SK-N-SH (cell line): Measurements from ENCODE around the gene NELFA. TPM values are rescaled to one million over a fixed set of nuclear protein-coding genes. Genes with fewer than 3 reads are reported as not detected.

Source experiments
- CTCF ChIA-PET: fragments of 300-600, 350-600 bp; formaldehyde crosslinking; extraction: SDS; loops from one replicate; lab custom pipeline; 2021; lab: Yijun Ruan, JAX
- POLR2A ChIA-PET: fragments of 350-600 bp; sonication (Branson Sonifier 250); formaldehyde crosslinking; extraction: SDS; loops from one replicate; lab custom pipeline; 2020; ENCODE audit warnings: antibody characterized with exemption, inconsistent platforms; lab: Yijun Ruan, JAX
- DNase-seq: peaks from one replicate; pipeline ENCODE4 v3.0.0; 2012
- H2AFZ ChIP-seq: fragments of 200-600 bp; sonication (generic); 2 replicates; pipeline ENCODE4 v1.8.1; 2016; ENCODE audit warnings: antibody characterized with exemption, mild to moderate bottlenecking, low read depth
- H3F3A ChIP-seq: fragments of 200-600 bp; sonication (generic); replicated peaks from 2 replicates; pipeline ENCODE3; 2016; ENCODE audit warnings: antibody characterized with exemption, mild to moderate bottlenecking; ENCODE audit not compliant: insufficient read depth
- H3K27ac ChIP-seq, 2 experiments: fragments of 200-500 bp in 1 of 2; fragments of 200-600 bp in 1 of 2; sonication (Bioruptor generic) in 1 of 2; sonication (generic), shearing (Covaris generic) in 1 of 2; 2 replicates each; pipeline versions ENCODE4 v1.5.1 to v1.6.1; 2014 to 2016; ENCODE audit warnings: low read depth in 2 of 2, inconsistent platforms in 1 of 2, low read length in 1 of 2, mild to moderate bottlenecking in 1 of 2, mixed read lengths in 1 of 2
- H3K27me3 ChIP-seq: fragments of 200-600 bp; sonication (generic), shearing (Covaris generic); 2 replicates; pipeline ENCODE4 v1.6.1; 2016; ENCODE audit warnings: mixed run types; ENCODE audit not compliant: insufficient read depth
- H3K36me3 ChIP-seq, 2 experiments: fragments of 200-500 bp in 1 of 2; fragments of 200-600 bp in 1 of 2; sonication (Bioruptor generic) in 1 of 2; sonication (generic) in 1 of 2; replicated peaks in 1 of 2; 2 replicates each; pipeline versions ENCODE3 to v1.5.1; 2014 to 2016; ENCODE audit warnings: low read length in 1 of 2, mild to moderate bottlenecking in 1 of 2; ENCODE audit not compliant: insufficient read depth in 2 of 2, control insufficient read depth in 1 of 2
- H3K4me1 ChIP-seq, 2 experiments: fragments of 200-500 bp in 1 of 2; fragments of 200-600 bp in 1 of 2; sonication (Bioruptor generic) in 1 of 2; sonication (generic), shearing (Covaris generic) in 1 of 2; 2 replicates each; pipeline versions ENCODE4 v1.5.1 to v1.6.1; 2014 to 2016; ENCODE audit warnings: low read depth in 1 of 2, low read length in 1 of 2, mixed run types in 1 of 2; ENCODE audit not compliant: insufficient read depth in 2 of 2, control insufficient read depth in 1 of 2
- H3K4me2 ChIP-seq: fragments of 200-600 bp; sonication (generic), shearing (Covaris generic); 2 replicates; pipeline ENCODE4 v1.6.1; 2017; ENCODE audit warnings: mixed run types
- H3K4me3 ChIP-seq, 2 experiments: fragments of 200-500 bp in 1 of 2; fragments of 200-600 bp in 1 of 2; sonication (Bioruptor generic) in 1 of 2; sonication (generic), shearing (Covaris generic) in 1 of 2; 2 replicates each; pipeline versions ENCODE4 v1.5.1 to v1.8.1; 2014 to 2016; ENCODE audit warnings: low read depth in 2 of 2, inconsistent platforms in 1 of 2, low read length in 1 of 2, mild to moderate bottlenecking in 1 of 2, mixed read lengths in 1 of 2, moderate library complexity in 1 of 2
- H3K79me2 ChIP-seq: fragments of 200-600 bp; sonication (generic); 2 replicates; pipeline ENCODE4 v1.8.1; 2017; ENCODE audit warnings: mild to moderate bottlenecking; ENCODE audit not compliant: insufficient read depth
- H3K9ac ChIP-seq: fragments of 200-600 bp; sonication (generic); 2 replicates; pipeline ENCODE4 v1.6.1; 2017; ENCODE audit warnings: mixed run types
- H3K9me2 ChIP-seq: fragments of 200-600 bp; sonication (generic); 2 replicates; pipeline ENCODE4 v1.6.1; 2017; ENCODE audit warnings: mixed run types
- H3K9me3 ChIP-seq: fragments of 200-600 bp; sonication (generic); 2 replicates; pipeline ENCODE4 v1.6.1; 2017; ENCODE audit warnings: mixed run types, mild to moderate bottlenecking, moderate library complexity
- H4K20me1 ChIP-seq: fragments of 200-600 bp; sonication (generic); 2 replicates; pipeline ENCODE4 v1.6.1; 2017; ENCODE audit warnings: mild to moderate bottlenecking, mixed run types; ENCODE audit not compliant: insufficient read depth
- CHD2 ChIP-seq: fragments of 150-350 bp; IDR thresholded peaks from 2 replicates; pipeline ENCODE4 v1.6.1; 2018; ENCODE audit warnings: low read length; ENCODE audit not compliant: partially characterized antibody
- ELF1 ChIP-seq: IDR thresholded peaks from 2 replicates; pipeline ENCODE4 v1.4.0; 2012
- EP300 ChIP-seq, 2 experiments: IDR thresholded peaks; 2 replicates each; pipeline versions ENCODE4 v1.4.0 to v1.6.1; 2012; ENCODE audit warnings: borderline replicate concordance in 1 of 2, low read depth in 1 of 2, low read length in 1 of 2
- FOXJ3 ChIP-seq: sonication (generic); formaldehyde crosslinking; IDR thresholded peaks from 2 replicates; pipeline ENCODE4 v1.5.1; 2020; ENCODE audit warnings: mild to moderate bottlenecking, missing genetic modification reagents
- FOXM1 ChIP-seq: IDR thresholded peaks from 2 replicates; pipeline ENCODE4 v1.4.0; 2012; ENCODE audit warnings: low read depth, mild to moderate bottlenecking
- MXI1 ChIP-seq: IDR thresholded peaks from 2 replicates; pipeline ENCODE4 v1.6.1; 2012; ENCODE audit warnings: mild to moderate bottlenecking, low read depth, low read length, improper control_type of control experiment
- NFIC ChIP-seq: IDR thresholded peaks from 2 replicates; pipeline ENCODE4 v1.4.0; 2012; ENCODE audit warnings: borderline replicate concordance
- RAD21 ChIP-seq: IDR thresholded peaks from 2 replicates; pipeline ENCODE4 v1.6.1; 2012; ENCODE audit warnings: mild to moderate bottlenecking, low read length
- SMC3 ChIP-seq: IDR thresholded peaks from 2 replicates; pipeline ENCODE4 v1.6.1; 2012; ENCODE audit warnings: low read depth, low read length, improper control_type of control experiment
- TAF1 ChIP-seq: IDR thresholded peaks from 2 replicates; pipeline ENCODE4 v1.6.1; 2012; ENCODE audit warnings: low read depth, mild to moderate bottlenecking, low read length, moderate library complexity, borderline replicate concordance
- TEAD4 ChIP-seq: IDR thresholded peaks from 2 replicates; pipeline ENCODE4 v1.4.0; 2012; ENCODE audit warnings: mild to moderate bottlenecking, borderline replicate concordance; ENCODE audit not compliant: insufficient read depth
- WGBS: methylation state at CpG from one replicate; pipeline ENCODE4 v1.1.6; 2017; ENCODE audit warnings: low lambda C conversion rate; 5-methylcytosine and 5-hydroxymethylcytosine counted together
- polyA plus RNA-seq, 3 experiments: library from polyadenylated mRNA; depleted of rRNA; stranded (reverse); fragments of >200 nt; gene quantifications; 2 replicates each; pipeline ENCODE4 v1.2.3, GENCODE V29; 2012
- TF ChIP-seq, protein P1 (sequence below): IDR thresholded peaks from 2 replicates; pipeline ENCODE4 v1.4.0; 2012; ENCODE audit warnings: low read depth, borderline replicate concordance
- TF ChIP-seq, protein P2 (sequence below): fragments of 150-350 bp; IDR thresholded peaks from 2 replicates; pipeline ENCODE4 v1.6.1; 2017; ENCODE audit warnings: antibody characterized with exemption, low read length, low read depth, borderline replicate concordance

The NELFA gene
- polyA plus RNA-seq, 1 of the 3 experiments (the other 2 are of a cell fraction) = 26.8 TPM

DNA sequence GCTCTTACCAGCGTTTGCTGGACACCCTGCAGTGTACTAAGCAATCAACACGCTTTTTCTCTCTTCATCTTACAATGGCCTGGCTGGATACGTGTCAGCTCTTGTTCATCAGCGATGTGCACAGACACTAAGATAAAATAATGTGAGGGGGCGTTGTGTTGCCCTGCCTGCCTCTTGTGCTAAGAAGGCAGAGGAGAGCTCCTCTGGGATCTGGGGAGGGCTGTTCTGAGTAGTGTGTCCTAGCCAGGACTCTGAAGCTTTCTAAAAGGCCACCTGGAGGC is 49.7 kb downstream of the NELFA start (continued):
- TF ChIP-seq, protein P1, sequence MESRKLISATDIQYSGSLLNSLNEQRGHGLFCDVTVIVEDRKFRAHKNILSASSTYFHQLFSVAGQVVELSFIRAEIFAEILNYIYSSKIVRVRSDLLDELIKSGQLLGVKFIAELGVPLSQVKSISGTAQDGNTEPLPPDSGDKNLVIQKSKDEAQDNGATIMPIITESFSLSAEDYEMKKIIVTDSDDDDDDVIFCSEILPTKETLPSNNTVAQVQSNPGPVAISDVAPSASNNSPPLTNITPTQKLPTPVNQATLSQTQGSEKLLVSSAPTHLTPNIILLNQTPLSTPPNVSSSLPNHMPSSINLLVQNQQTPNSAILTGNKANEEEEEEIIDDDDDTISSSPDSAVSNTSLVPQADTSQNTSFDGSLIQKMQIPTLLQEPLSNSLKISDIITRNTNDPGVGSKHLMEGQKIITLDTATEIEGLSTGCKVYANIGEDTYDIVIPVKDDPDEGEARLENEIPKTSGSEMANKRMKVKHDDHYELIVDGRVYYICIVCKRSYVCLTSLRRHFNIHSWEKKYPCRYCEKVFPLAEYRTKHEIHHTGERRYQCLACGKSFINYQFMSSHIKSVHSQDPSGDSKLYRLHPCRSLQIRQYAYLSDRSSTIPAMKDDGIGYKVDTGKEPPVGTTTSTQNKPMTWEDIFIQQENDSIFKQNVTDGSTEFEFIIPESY = no peak

DNA sequence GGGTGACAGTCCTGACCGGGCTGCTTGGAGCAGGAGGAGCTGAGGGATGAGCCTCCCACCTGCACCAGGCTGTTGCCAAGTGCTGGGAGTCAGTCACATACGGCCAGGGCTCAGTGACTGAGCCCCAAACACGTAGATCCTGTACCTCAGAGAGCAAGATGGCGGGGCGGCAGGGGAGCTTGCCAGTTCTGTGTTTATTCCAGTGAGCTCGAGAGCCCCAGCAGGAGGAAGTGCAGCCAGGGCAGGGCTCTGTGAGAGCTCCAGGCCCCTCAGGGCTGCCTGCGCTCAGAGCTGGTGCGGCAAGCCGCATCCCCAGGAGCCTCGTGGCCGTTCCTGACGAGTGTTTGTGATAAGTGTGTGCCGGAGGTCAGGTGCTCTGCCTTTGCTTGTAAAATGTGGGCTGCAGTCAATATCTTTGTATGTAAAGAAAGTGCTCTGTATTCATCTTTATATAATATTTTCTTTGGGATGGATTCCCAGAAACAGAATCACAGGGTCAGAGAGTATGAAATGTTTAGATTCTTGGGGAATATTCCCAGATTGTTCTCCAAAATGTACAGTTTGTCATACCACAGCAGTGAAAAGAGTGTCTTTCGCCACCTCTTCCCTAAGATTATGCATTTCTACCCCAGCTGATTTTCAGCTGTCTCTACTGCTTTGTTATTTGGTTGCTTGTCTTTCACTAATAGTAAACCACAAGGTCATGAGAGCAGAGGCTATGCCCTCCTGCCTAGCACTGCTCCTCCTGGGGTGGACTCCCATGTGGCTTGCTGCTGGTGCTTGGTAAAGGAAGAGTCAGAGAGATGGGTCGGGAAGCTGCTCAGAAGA is 50.3 kb downstream of the NELFA start:
- Histone ChIP-seq H3K27me3 (no peaks in the 10 kb centered on the region), H3K9me2 (no peaks in the 10 kb centered on the region), H2AFZ (no peak overlapping the region), H3F3A (no peaks in the 10 kb centered on the region), H3K9me3 (no peaks in the 10 kb centered on the region), H3K4me2 (no peak overlapping the region), H3K4me1 (no peaks in the 10 kb centered on the region; a peak in 1 of 4 replicates), H3K27ac (no peak overlapping the region; a peak in 1 of 4 replicates)
- ChIA-PET CTCF (interaction anchor here (1.8 kb wide), 1 partner anchor 25 kb away, joined by 5 read pairs; no protein-coding TSS in a partner anchor), POLR2A (no interaction called here)
- WGBS = 96% methylated on average over 12 of the region's 15 CpGs
- no peak for DNase-seq
- no peak for TF ChIP-seq CHD2
- TF ChIP-seq, protein P1 = no peak
- TF ChIP-seq FOXM1 = no peak
- TF ChIP-seq NFIC = no peak
- no peak for TF ChIP-seq EP300 (IDR thresholded peaks at IDR 0.05; ENCODE audit: borderline replicate concordance in 1 of 2, low read depth in 1 of 2, low read length in 1 of 2)
- no peak for TF ChIP-seq TAF1
- no peak for TF ChIP-seq ELF1
- TF ChIP-seq SMC3 = no peak
- TF ChIP-seq MXI1 = no peak
- TF ChIP-seq, protein P2, sequence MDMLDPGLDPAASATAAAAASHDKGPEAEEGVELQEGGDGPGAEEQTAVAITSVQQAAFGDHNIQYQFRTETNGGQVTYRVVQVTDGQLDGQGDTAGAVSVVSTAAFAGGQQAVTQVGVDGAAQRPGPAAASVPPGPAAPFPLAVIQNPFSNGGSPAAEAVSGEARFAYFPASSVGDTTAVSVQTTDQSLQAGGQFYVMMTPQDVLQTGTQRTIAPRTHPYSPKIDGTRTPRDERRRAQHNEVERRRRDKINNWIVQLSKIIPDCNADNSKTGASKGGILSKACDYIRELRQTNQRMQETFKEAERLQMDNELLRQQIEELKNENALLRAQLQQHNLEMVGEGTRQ = no peak
- TF ChIP-seq RAD21 = no peak
- TF ChIP-seq TEAD4 = no peak
- TF ChIP-seq FOXJ3 = no peak
- TF ChIP-seq, all 33 proteins: peak for 0
- peaks cover 72% of the 10 kb centered on the region for H3K79me2 ChIP-seq
- peaks cover 67 to 85% of the 10 kb centered on the region in 2 experiments for H3K36me3 ChIP-seq
- peaks cover 3% of the 10 kb centered on the region; the same call in 1 of the 2 replicates for H4K20me1 ChIP-seq
- no peak overlapping the region for H3K9ac ChIP-seq
- no peak overlapping the region for H3K4me3 ChIP-seq
